Neural crest cell (in vitro differentiated cells): ENCODE measurements around the gene RASEF. TPM values are rescaled to one million over a fixed set of nuclear protein-coding genes. Genes with fewer than 3 reads are reported as not detected.
A peak's percentile ranks its signal among the peaks of the same experiment; 100 is the strongest.

ENCODE experiments used
- DNase-seq: peaks from one replicate; pipeline ENCODE4 v3.0.0; 2021; ENCODE audit warnings: low read depth, mixed read lengths, low spot score
- H3K27ac Mint-ChIP-seq: one replicate; pipeline ENCODE4 v1.8.0; 2021; ENCODE audit warnings: mild to moderate bottlenecking, mixed read lengths; ENCODE audit not compliant: unreplicated experiment
- H3K27me3 Mint-ChIP-seq: 2 replicates; pipeline ENCODE4 v1.8.0; 2021; ENCODE audit warnings: low read depth, mild to moderate bottlenecking, mixed read lengths
- H3K36me3 Mint-ChIP-seq: 2 replicates; pipeline ENCODE4 v1.8.0; 2021; ENCODE audit warnings: low read depth, mild to moderate bottlenecking, mixed read lengths
- H3K4me1 Mint-ChIP-seq: 2 replicates; pipeline ENCODE4 v1.8.0; 2021; ENCODE audit warnings: mixed read lengths
- H3K4me3 Mint-ChIP-seq: one replicate; pipeline ENCODE4 v1.8.0; 2021; ENCODE audit warnings: mild to moderate bottlenecking, mixed read lengths
- H3K9me3 Mint-ChIP-seq: 2 replicates; pipeline ENCODE4 v1.8.0; 2021; ENCODE audit warnings: mixed read lengths
- total RNA-seq: library from RNA; stranded (reverse); gene quantifications from 2 replicates; pipeline ENCODE4 v1.2.1, GENCODE V29; 2021
- TF ChIP-seq, protein P1 (sequence below): fragments of 200-600 bp; sonication (generic); conservative IDR thresholded peaks from 2 replicates; pipeline ENCODE4 v1.5.0; 2021; ENCODE audit warnings: antibody characterized with exemption, mild to moderate bottlenecking

Gene RASEF
- total RNA-seq, 1 donor from 2014 or later, result 0.16 TPM

DNA sequence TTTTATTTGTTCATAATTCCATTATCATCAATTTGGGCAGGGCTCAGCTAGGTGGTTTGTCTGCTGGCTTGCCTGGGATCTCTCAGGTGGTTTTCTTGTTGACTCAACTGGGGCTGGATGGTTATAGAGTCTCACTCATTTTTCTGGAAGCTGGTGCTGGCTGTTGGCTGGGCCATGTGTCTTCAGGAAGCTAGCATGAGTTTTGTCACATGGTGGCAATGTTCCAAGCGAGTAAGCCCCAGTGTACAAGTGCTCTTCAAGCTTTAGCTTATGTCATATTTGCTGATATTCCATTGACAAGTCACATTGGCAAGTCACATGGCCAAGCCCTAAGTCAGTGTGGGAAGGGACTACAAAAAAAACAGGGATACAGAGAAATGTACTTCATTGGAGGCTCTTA is 2.3 kb upstream of the RASEF start:
- no peaks in the 10 kb centered on the region for H3K36me3 Mint-ChIP-seq
- no peak overlapping the region for H3K27ac Mint-ChIP-seq
- H3K4me1 Mint-ChIP-seq, result peaks cover 12% of the 10 kb centered on the region
- no peaks in the 10 kb centered on the region for H3K9me3 Mint-ChIP-seq
- TF ChIP-seq, protein P1, sequence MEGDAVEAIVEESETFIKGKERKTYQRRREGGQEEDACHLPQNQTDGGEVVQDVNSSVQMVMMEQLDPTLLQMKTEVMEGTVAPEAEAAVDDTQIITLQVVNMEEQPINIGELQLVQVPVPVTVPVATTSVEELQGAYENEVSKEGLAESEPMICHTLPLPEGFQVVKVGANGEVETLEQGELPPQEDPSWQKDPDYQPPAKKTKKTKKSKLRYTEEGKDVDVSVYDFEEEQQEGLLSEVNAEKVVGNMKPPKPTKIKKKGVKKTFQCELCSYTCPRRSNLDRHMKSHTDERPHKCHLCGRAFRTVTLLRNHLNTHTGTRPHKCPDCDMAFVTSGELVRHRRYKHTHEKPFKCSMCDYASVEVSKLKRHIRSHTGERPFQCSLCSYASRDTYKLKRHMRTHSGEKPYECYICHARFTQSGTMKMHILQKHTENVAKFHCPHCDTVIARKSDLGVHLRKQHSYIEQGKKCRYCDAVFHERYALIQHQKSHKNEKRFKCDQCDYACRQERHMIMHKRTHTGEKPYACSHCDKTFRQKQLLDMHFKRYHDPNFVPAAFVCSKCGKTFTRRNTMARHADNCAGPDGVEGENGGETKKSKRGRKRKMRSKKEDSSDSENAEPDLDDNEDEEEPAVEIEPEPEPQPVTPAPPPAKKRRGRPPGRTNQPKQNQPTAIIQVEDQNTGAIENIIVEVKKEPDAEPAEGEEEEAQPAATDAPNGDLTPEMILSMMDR, result no peak
- H3K27me3 Mint-ChIP-seq, result peaks cover 77% of the 10 kb centered on the region
- DNase-seq, result no peak
- no peak overlapping the region for H3K4me3 Mint-ChIP-seq

GRCh38 chr9:83061990-83062650 is 822 bp downstream of the RASEF start:
- H3K4me1 Mint-ChIP-seq, result peaks cover 12% of the 10 kb centered on the region
- peaks cover 81% of the 10 kb centered on the region for H3K27me3 Mint-ChIP-seq
- peak overlapping the region; percentile 74 for H3K4me3 Mint-ChIP-seq
- TF ChIP-seq, protein P1, result no peak
- H3K27ac Mint-ChIP-seq, result no peak overlapping the region
- DNase-seq, result no peak
- no peaks in the 10 kb centered on the region for H3K36me3 Mint-ChIP-seq
- no peaks in the 10 kb centered on the region for H3K9me3 Mint-ChIP-seq

GRCh38 chr9:83061036-83061435 is 1.9 kb downstream of the RASEF start:
- Mint-ChIP-seq H3K27me3 (peaks cover 80% of the 10 kb centered on the region), H3K27ac (no peak overlapping the region), H3K36me3 (no peaks in the 10 kb centered on the region), H3K4me3 (peak overlapping the region; percentile 32), H3K4me1 (peaks cover 12% of the 10 kb centered on the region), H3K9me3 (no peaks in the 10 kb centered on the region)
- TF ChIP-seq, protein P1, result no peak
- DNase-seq, result no peak

DNA sequence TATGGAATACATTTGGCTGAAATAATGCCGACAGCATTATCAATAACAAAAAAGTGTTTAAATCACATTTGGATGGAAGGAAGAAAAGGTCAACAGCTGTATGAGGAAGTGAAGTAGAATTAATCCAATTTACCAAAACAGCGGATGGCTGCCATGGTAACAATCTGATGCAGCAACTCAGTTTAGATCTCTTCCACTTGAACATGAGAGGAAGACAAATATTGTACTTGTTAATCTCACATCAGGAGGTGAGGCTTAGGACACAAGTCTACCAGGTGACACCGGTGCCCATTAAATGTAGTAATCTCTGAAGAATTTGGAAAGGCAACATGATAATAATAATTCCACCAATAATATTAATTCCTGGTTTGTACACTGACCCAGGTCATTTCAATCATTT is 2.4 kb downstream of the RASEF start:
- Mint-ChIP-seq H3K4me1 (peaks cover 12% of the 10 kb centered on the region), H3K36me3 (peaks cover under 1% of the 10 kb centered on the region), H3K27ac (no peak overlapping the region), H3K27me3 (peaks cover 75% of the 10 kb centered on the region), H3K4me3 (no peak overlapping the region), H3K9me3 (peaks cover under 1% of the 10 kb centered on the region)
- TF ChIP-seq, protein P1, result no peak
- DNase-seq, result no peak

DNA sequence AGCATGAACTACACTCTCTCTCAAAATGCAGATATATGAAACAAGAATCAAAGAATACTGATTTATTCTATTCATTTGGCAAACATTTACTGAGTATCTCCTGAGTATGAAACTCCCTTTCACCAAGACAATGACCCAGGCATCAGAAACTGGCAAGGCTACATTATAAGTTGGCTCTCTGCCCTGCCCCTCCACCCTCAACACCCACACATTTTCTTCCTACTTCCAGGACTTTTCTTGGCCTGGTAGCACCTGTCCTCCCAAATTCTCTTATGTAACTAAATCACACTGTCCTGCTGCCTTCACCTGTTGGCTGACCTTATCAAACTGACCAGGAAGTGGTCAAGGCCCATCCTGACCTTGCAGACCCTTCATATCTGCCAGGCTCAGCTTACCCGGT is 3.5 kb downstream of the RASEF start:
- no peak overlapping the region for H3K27ac Mint-ChIP-seq
- peaks cover 3% of the 10 kb centered on the region for H3K9me3 Mint-ChIP-seq
- TF ChIP-seq, protein P1, result no peak
- H3K4me1 Mint-ChIP-seq, result peaks cover 12% of the 10 kb centered on the region
- DNase-seq, result no peak
- H3K27me3 Mint-ChIP-seq, result peaks cover 64% of the 10 kb centered on the region
- no peak overlapping the region for H3K4me3 Mint-ChIP-seq
- H3K36me3 Mint-ChIP-seq, result peaks cover 3% of the 10 kb centered on the region
